ENCODE measurements around the gene DDIT4.
A peak's percentile ranks its signal among the peaks of the same experiment; 100 is the strongest.

The DDIT4 gene

GRCh38 chr10:72312865-72313391 is 39.2 kb downstream of the DDIT4 start:
- Histone ChIP-seq H3K9me3 (ENCODE audit: control insufficient read depth, insufficient read depth, low read length) (no peaks in the 10 kb centered on the region), H3K36me3 (ENCODE audit: control insufficient read depth, insufficient read depth, low read length) (no peaks in the 10 kb centered on the region), H3K4me3 (ENCODE audit: low read depth, low read length) (no peak overlapping the region), H3K27ac (ENCODE audit: low read depth, low read length) (no peak overlapping the region), H3K9ac (ENCODE audit: low read depth, low read length) (no peak overlapping the region), H3K27me3 (ENCODE audit: control insufficient read depth, insufficient read depth, low read length) (no peaks in the 10 kb centered on the region), H3K4me1 (ENCODE audit: control insufficient read depth, insufficient read depth, low read length) (peaks cover 18% of the 10 kb centered on the region; the same call in 1 of the 2 replicates)

- Histone ChIP-seq H3K4me3 (ENCODE audit: low read depth, low read length) (no peak overlapping the region), H3K4me1 (ENCODE audit: control insufficient read depth, insufficient read depth, low read length) (peaks cover 22% of the 10 kb centered on the region; the same call in 1 of the 2 replicates), H3K27me3 (ENCODE audit: control insufficient read depth, insufficient read depth, low read length) (no peaks in the 10 kb centered on the region), H3K9me3 (ENCODE audit: control insufficient read depth, insufficient read depth, low read length) (no peaks in the 10 kb centered on the region), H3K27ac (ENCODE audit: low read depth, low read length) (no peak overlapping the region), H3K9ac (ENCODE audit: low read depth, low read length) (no peak overlapping the region), H3K36me3 (ENCODE audit: control insufficient read depth, insufficient read depth, low read length) (no peaks in the 10 kb centered on the region)
Observed at GRCh38 chr10:72314263-72314662, 40.5 kb downstream of the DDIT4 start.

GRCh38 chr10:72315054-72315453 is 41.3 kb downstream of the DDIT4 start:
- Histone ChIP-seq H3K4me1 (ENCODE audit: control insufficient read depth, insufficient read depth, low read length) (peaks cover 26% of the 10 kb centered on the region; the same call in 1 of the 2 replicates), H3K9me3 (ENCODE audit: control insufficient read depth, insufficient read depth, low read length) (no peaks in the 10 kb centered on the region), H3K36me3 (ENCODE audit: control insufficient read depth, insufficient read depth, low read length) (no peaks in the 10 kb centered on the region), H3K4me3 (ENCODE audit: low read depth, low read length) (no peak overlapping the region), H3K9ac (ENCODE audit: low read depth, low read length) (no peak overlapping the region), H3K27me3 (ENCODE audit: control insufficient read depth, insufficient read depth, low read length) (no peaks in the 10 kb centered on the region), H3K27ac (ENCODE audit: low read depth, low read length) (peak overlapping the region; percentile 57)

- H3K27ac ChIP-seq (ENCODE audit: low read depth, low read length): no peak overlapping the region
- no peak overlapping the region for H3K9ac ChIP-seq (ENCODE audit: low read depth, low read length)
- H3K4me1 ChIP-seq (ENCODE audit: control insufficient read depth, insufficient read depth, low read length): peaks cover 28% of the 10 kb centered on the region
- H3K4me3 ChIP-seq (ENCODE audit: low read depth, low read length): no peak overlapping the region
- H3K36me3 ChIP-seq (ENCODE audit: control insufficient read depth, insufficient read depth, low read length): no peaks in the 10 kb centered on the region
- H3K27me3 ChIP-seq (ENCODE audit: control insufficient read depth, insufficient read depth, low read length): no peaks in the 10 kb centered on the region
- H3K9me3 ChIP-seq (ENCODE audit: control insufficient read depth, insufficient read depth, low read length): no peaks in the 10 kb centered on the region
Observed at GRCh38 chr10:72315611-72316385, 42.1 kb downstream of the DDIT4 start.

GRCh38 chr10:72316386-72316700 is 42.6 kb downstream of the DDIT4 start:
- H3K9ac ChIP-seq (ENCODE audit: low read depth, low read length): no peak overlapping the region
- no peak overlapping the region for H3K4me3 ChIP-seq (ENCODE audit: low read depth, low read length)
- no peaks in the 10 kb centered on the region for H3K36me3 ChIP-seq (ENCODE audit: control insufficient read depth, insufficient read depth, low read length)
- H3K27me3 ChIP-seq (ENCODE audit: control insufficient read depth, insufficient read depth, low read length): no peaks in the 10 kb centered on the region
- H3K9me3 ChIP-seq (ENCODE audit: control insufficient read depth, insufficient read depth, low read length): no peaks in the 10 kb centered on the region
- no peak overlapping the region for H3K27ac ChIP-seq (ENCODE audit: low read depth, low read length)
- H3K4me1 ChIP-seq (ENCODE audit: control insufficient read depth, insufficient read depth, low read length): peaks cover 30% of the 10 kb centered on the region

GRCh38 chr10:72316748-72317435 is 43.2 kb downstream of the DDIT4 start:
- Histone ChIP-seq H3K9ac (ENCODE audit: low read depth, low read length) (no peak overlapping the region), H3K4me1 (ENCODE audit: control insufficient read depth, insufficient read depth, low read length) (peaks cover 36% of the 10 kb centered on the region), H3K27ac (ENCODE audit: low read depth, low read length) (no peak overlapping the region), H3K27me3 (ENCODE audit: control insufficient read depth, insufficient read depth, low read length) (no peaks in the 10 kb centered on the region), H3K4me3 (ENCODE audit: low read depth, low read length) (no peak overlapping the region), H3K36me3 (ENCODE audit: control insufficient read depth, insufficient read depth, low read length) (no peaks in the 10 kb centered on the region), H3K9me3 (ENCODE audit: control insufficient read depth, insufficient read depth, low read length) (no peaks in the 10 kb centered on the region)

- H3K4me1 ChIP-seq (ENCODE audit: control insufficient read depth, insufficient read depth, low read length): peaks cover 36% of the 10 kb centered on the region
Observed at GRCh38 chr10:72318418-72319262, 44.9 kb downstream of the DDIT4 start.

GRCh38 chr10:72319416-72320254 is 45.9 kb downstream of the DDIT4 start:
- 0 out of 2 replicates have a peak overlapping the region, but pooled peaks have one; percentile 59 for H3K9ac ChIP-seq (ENCODE audit: low read depth, low read length)
- no peaks in the 10 kb centered on the region for H3K27me3 ChIP-seq (ENCODE audit: control insufficient read depth, insufficient read depth, low read length)
- peak overlapping the region; percentile 48 for H3K4me3 ChIP-seq (ENCODE audit: low read depth, low read length)
- no peaks in the 10 kb centered on the region for H3K9me3 ChIP-seq (ENCODE audit: control insufficient read depth, insufficient read depth, low read length)
- peak overlapping the region; percentile 94 for H3K27ac ChIP-seq (ENCODE audit: low read depth, low read length)
- no peaks in the 10 kb centered on the region for H3K36me3 ChIP-seq (ENCODE audit: control insufficient read depth, insufficient read depth, low read length)
- peaks cover 36% of the 10 kb centered on the region for H3K4me1 ChIP-seq (ENCODE audit: control insufficient read depth, insufficient read depth, low read length)

More at GRCh38 chr10:72318418-72319262, 44.9 kb downstream of the DDIT4 start:
- Histone ChIP-seq H3K36me3 (ENCODE audit: control insufficient read depth, insufficient read depth, low read length) (no peaks in the 10 kb centered on the region), H3K9me3 (ENCODE audit: control insufficient read depth, insufficient read depth, low read length) (no peaks in the 10 kb centered on the region), H3K4me3 (ENCODE audit: low read depth, low read length) (no peak overlapping the region), H3K9ac (ENCODE audit: low read depth, low read length) (no peak overlapping the region), H3K27ac (ENCODE audit: low read depth, low read length) (peak overlapping the region; percentile 94), H3K27me3 (ENCODE audit: control insufficient read depth, insufficient read depth, low read length) (no peaks in the 10 kb centered on the region)

- H3K4me3 ChIP-seq (ENCODE audit: low read depth, low read length): no peak overlapping the region
- no peaks in the 10 kb centered on the region for H3K9me3 ChIP-seq (ENCODE audit: control insufficient read depth, insufficient read depth, low read length)
- H3K4me1 ChIP-seq (ENCODE audit: control insufficient read depth, insufficient read depth, low read length): peaks cover 32% of the 10 kb centered on the region
- H3K27ac ChIP-seq (ENCODE audit: low read depth, low read length): peak overlapping the region; percentile 94
- H3K27me3 ChIP-seq (ENCODE audit: control insufficient read depth, insufficient read depth, low read length): no peaks in the 10 kb centered on the region
- peak overlapping the region; percentile 77 for H3K9ac ChIP-seq (ENCODE audit: low read depth, low read length)
- H3K36me3 ChIP-seq (ENCODE audit: control insufficient read depth, insufficient read depth, low read length): no peaks in the 10 kb centered on the region
Observed at GRCh38 chr10:72320676-72321247, 47.0 kb downstream of the DDIT4 start.
